ENCODE results near the gene ANKS3. TPM values are rescaled to one million over a fixed set of nuclear protein-coding genes. Genes with fewer than 3 reads are reported as not detected.

The ANKS3 gene
- total and polyA plus RNA-seq, 2 donors from 2014 or later: 20.7 to 27.6 TPM

GRCh38 chr16:4674926-4675530 is 59.0 kb downstream of the ANKS3 start:
- no peak overlapping the region for H3K9ac ChIP-seq (ENCODE audit: low read length in 3 of 3)
- FAIRE-seq (no peak), DNase-seq (no peak)
- H3K27me3 ChIP-seq (ENCODE audit: control insufficient read depth, insufficient read depth, low read length): no peaks in the 10 kb centered on the region
- intact Hi-C loops (cut with DNase I): no loop called here
- no peak overlapping the region for H3K4me3 ChIP-seq (ENCODE audit: low read length in 3 of 3)
- no peaks in the 10 kb centered on the region for H3K9me3 ChIP-seq (ENCODE audit: control insufficient read depth in 2 of 3, insufficient read depth in 1 of 3, low read length in 3 of 3)
- H3K36me3 ChIP-seq (ENCODE audit: control insufficient read depth in 2 of 3, insufficient read depth in 3 of 3, low read length in 3 of 3): peaks cover 0 to 9% (median 6%) of the 10 kb centered on the region in 3 donors
- H3K27ac ChIP-seq (ENCODE audit: low read depth in 2 of 2, low read length in 2 of 2): no peak overlapping the region
- H3K4me1 ChIP-seq (ENCODE audit: control insufficient read depth in 2 of 3, insufficient read depth in 2 of 3, low read depth in 1 of 3, low read length in 3 of 3): peaks cover 0 to 16% (median 12%) of the 10 kb centered on the region in 3 donors
- no peak for TF ChIP-seq CTCF (IDR thresholded peaks at IDR 0.05; ENCODE audit: borderline replicate concordance, extremely low read depth, insufficient read depth)

GRCh38 chr16:4673387-4674046 is 60.6 kb downstream of the ANKS3 start:
- H3K9ac ChIP-seq (ENCODE audit: low read length in 3 of 3): no peak overlapping the region
- no peak for DNase-seq
- H3K27ac ChIP-seq (ENCODE audit: low read depth in 2 of 2, low read length in 2 of 2): no peak overlapping the region
- H3K4me3 ChIP-seq (ENCODE audit: low read length in 3 of 3): no peak overlapping the region
- H3K4me1 ChIP-seq (ENCODE audit: control insufficient read depth in 2 of 3, insufficient read depth in 2 of 3, low read depth in 1 of 3, low read length in 3 of 3): peaks cover 0 to 6% (median 6%) of the 10 kb centered on the region in 3 donors
- FAIRE-seq: no peak
- intact Hi-C loops (cut with DNase I): no loop called here
- no peak for TF ChIP-seq CTCF (IDR thresholded peaks at IDR 0.05; ENCODE audit: borderline replicate concordance, extremely low read depth, insufficient read depth)
- H3K36me3 ChIP-seq (ENCODE audit: control insufficient read depth in 2 of 3, insufficient read depth in 3 of 3, low read length in 3 of 3): peaks cover 4 to 19% (median 15%) of the 10 kb centered on the region in 3 donors
- H3K9me3 ChIP-seq (ENCODE audit: control insufficient read depth in 2 of 3, insufficient read depth in 1 of 3, low read length in 3 of 3): no peaks in the 10 kb centered on the region
- no peaks in the 10 kb centered on the region for H3K27me3 ChIP-seq (ENCODE audit: control insufficient read depth, insufficient read depth, low read length)

GRCh38 chr16:4668313-4668960 is 65.6 kb downstream of the ANKS3 start:
- DNase-seq: no peak
- intact Hi-C loops (cut with DNase I): no loop called here
- Histone ChIP-seq H3K9ac (ENCODE audit: low read length in 3 of 3) (no peak overlapping the region), H3K36me3 (ENCODE audit: control insufficient read depth in 2 of 3, insufficient read depth in 3 of 3, low read length in 3 of 3) (peaks cover 10 to 35% (median 32%) of the 10 kb centered on the region in 3 donors), H3K27ac (ENCODE audit: low read depth in 2 of 2, low read length in 2 of 2) (no peak overlapping the region), H3K4me3 (ENCODE audit: low read length in 3 of 3) (no peak overlapping the region), H3K9me3 (ENCODE audit: control insufficient read depth in 2 of 3, insufficient read depth in 1 of 3, low read length in 3 of 3) (no peaks in the 10 kb centered on the region), H3K4me1 (ENCODE audit: control insufficient read depth in 2 of 3, insufficient read depth in 2 of 3, low read depth in 1 of 3, low read length in 3 of 3) (peaks cover 0 to 15% (median 0%) of the 10 kb centered on the region in 3 donors), H3K27me3 (ENCODE audit: control insufficient read depth, insufficient read depth, low read length) (no peaks in the 10 kb centered on the region)
- FAIRE-seq: no peak
- TF ChIP-seq CTCF (IDR thresholded peaks at IDR 0.05; ENCODE audit: borderline replicate concordance, extremely low read depth, insufficient read depth): no peak
